Breast epithelium (tissue), 4 donors: ENCODE results near the gene HAPLN3. TPM values are rescaled to one million over a fixed set of nuclear protein-coding genes. Genes with fewer than 3 reads are reported as not detected.

Source experiments
- DNase-seq, 2 donors: peaks; one replicate each; pipeline ENCODE4 v3.0.0-alpha.2; 2019; ENCODE audit warnings: low spot score in 2 of 2
- H3K27ac ChIP-seq, 2 donors: fragments of 200-600 bp; sonication (generic) in 1 of 2; one replicate each; pipeline ENCODE4 v1.5.1; 2016 to 2019; ENCODE audit warnings: mild to moderate bottlenecking in 1 of 2
- H3K27me3 ChIP-seq, 2 donors: fragments of 200-600 bp; sonication (generic) in 1 of 2; one replicate each; pipeline versions ENCODE4 v1.5.1 to v1.6.0; 2017 to 2019; ENCODE audit warnings: control low read depth in 1 of 2, mild to moderate bottlenecking in 1 of 2
- H3K36me3 ChIP-seq: fragments of 200-600 bp; one replicate; pipeline ENCODE4 v1.5.1; 2019
- H3K4me1 ChIP-seq, 2 donors: fragments of 200-600 bp; sonication (generic); one replicate each; pipeline ENCODE4 v1.5.1; 2016 to 2019; ENCODE audit warnings: control low read depth in 1 of 2
- H3K4me3 ChIP-seq, 3 donors: fragments of 200-600 bp; sonication (generic); 1 replicate in 2 of 3; 2 replicates in 1 of 3; pipeline ENCODE4 v1.5.1; 2016 to 2019; ENCODE audit warnings: mild to moderate bottlenecking in 3 of 3, moderate library complexity in 2 of 3
- H3K9me3 ChIP-seq, 2 donors: fragments of 200-600 bp; sonication (generic) in 1 of 2; one replicate each; pipeline ENCODE4 v1.5.1; 2016 to 2019; ENCODE audit warnings: control low read depth in 1 of 2
- CTCF ChIP-seq, 3 donors: fragments of 450-650 bp; IDR thresholded peaks; one replicate each; pipeline ENCODE4 v1.5.1; 2016 to 2017; ENCODE audit warnings: antibody characterized with exemption in 3 of 3, mild to moderate bottlenecking in 3 of 3, moderate library complexity in 3 of 3
- POLR2A ChIP-seq: fragments of 450-650 bp; IDR thresholded peaks from one replicate; pipeline ENCODE4 v1.6.1; 2016; ENCODE audit warnings: antibody characterized with exemption, mild to moderate bottlenecking, moderate library complexity
- POLR2AphosphoS5 ChIP-seq, 3 donors: sonication (generic); formaldehyde crosslinking; IDR thresholded peaks; one replicate each; pipeline ENCODE4 v1.6.1; 2017; ENCODE audit warnings: antibody characterized with exemption in 3 of 3
- intact Hi-C: fragments of 100-400 bp; cut with DNase I; formaldehyde crosslinking; loops from one replicate; pipeline ENCODE4 v1.15.1; 2023; ENCODE audit warnings: low total_unique reads
- total RNA-seq, 3 donors: library from RNA; depleted of rRNA; stranded (reverse); fragments of >200 nt; gene quantifications; one replicate each; pipeline ENCODE4 v1.1.0, GENCODE V29; 2016

Gene HAPLN3
- total RNA-seq, 3 donors from 2014 or later, result 3.4 to 24.6 (median 11.1) TPM

DNA sequence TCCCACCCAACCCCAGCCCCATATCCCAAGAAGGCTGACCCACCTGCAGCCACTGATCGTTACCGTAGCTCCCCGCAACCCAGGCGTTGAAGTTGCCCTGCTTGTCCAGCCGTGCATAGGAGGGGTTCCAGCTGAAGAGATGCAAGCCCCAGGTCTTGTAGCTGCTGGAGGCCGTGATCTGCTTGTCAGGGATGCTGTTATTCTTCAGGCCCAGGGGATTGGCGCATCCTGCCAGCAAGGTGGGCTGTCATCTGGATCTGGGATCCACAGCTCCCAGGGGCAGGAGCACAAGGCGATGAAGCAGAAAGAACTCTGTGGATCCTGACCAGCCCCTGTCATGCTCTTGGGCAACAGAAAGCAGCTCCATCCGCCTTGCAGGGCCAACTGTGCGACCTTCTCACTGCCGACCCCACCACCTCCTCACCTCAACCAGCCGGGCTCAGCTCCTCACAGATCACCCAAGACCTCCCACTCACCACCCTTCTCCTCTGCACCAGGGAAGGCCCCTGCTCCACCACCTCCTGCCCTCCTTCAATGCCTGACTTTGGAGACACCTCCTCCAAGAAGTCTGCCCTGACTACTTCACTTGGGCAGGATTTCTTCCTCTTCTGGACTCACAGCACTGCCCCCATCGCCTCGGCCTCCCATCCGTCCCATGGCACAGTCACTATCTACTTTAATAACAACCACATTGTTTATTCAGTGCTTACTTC is 6.3 kb upstream of the HAPLN3 start:
- Histone ChIP-seq H3K4me1 (peaks cover 4 to 12% of the 10 kb centered on the region in 2 donors), H3K27ac (no peak overlapping the region), H3K4me3 (no peak overlapping the region), H3K9me3 (no peaks in the 10 kb centered on the region), H3K36me3 (no peaks in the 10 kb centered on the region), H3K27me3 (no peaks in the 10 kb centered on the region)
- DNase-seq, result no peak
- intact Hi-C loops, result loop anchor here (10.0 kb wide), 1 partner anchor 263 kb away; no protein-coding TSS in a partner anchor
- TF ChIP-seq CTCF (IDR thresholded peaks at IDR 0.05) (no peak), POLR2A (no peak), POLR2AphosphoS5 (IDR thresholded peaks at IDR 0.05) (no peak)

GRCh38 chr15:88900982-88901418 is 5.7 kb upstream of the HAPLN3 start:
- H3K9me3 ChIP-seq, result no peaks in the 10 kb centered on the region
- H3K4me1 ChIP-seq, result peaks cover 4 to 16% of the 10 kb centered on the region in 2 donors
- no peak overlapping the region for H3K27ac ChIP-seq
- H3K36me3 ChIP-seq, result no peaks in the 10 kb centered on the region
- H3K27me3 ChIP-seq, result no peaks in the 10 kb centered on the region
- DNase-seq, result no peak
- intact Hi-C loops, result loop anchor here (10.0 kb wide), 1 partner anchor 264 kb away; no protein-coding TSS in a partner anchor
- TF ChIP-seq POLR2A, result no peak
- TF ChIP-seq POLR2AphosphoS5 (IDR thresholded peaks at IDR 0.05), result no peak
- no peak for TF ChIP-seq CTCF (IDR thresholded peaks at IDR 0.05)
- H3K4me3 ChIP-seq, result no peak overlapping the region

DNA sequence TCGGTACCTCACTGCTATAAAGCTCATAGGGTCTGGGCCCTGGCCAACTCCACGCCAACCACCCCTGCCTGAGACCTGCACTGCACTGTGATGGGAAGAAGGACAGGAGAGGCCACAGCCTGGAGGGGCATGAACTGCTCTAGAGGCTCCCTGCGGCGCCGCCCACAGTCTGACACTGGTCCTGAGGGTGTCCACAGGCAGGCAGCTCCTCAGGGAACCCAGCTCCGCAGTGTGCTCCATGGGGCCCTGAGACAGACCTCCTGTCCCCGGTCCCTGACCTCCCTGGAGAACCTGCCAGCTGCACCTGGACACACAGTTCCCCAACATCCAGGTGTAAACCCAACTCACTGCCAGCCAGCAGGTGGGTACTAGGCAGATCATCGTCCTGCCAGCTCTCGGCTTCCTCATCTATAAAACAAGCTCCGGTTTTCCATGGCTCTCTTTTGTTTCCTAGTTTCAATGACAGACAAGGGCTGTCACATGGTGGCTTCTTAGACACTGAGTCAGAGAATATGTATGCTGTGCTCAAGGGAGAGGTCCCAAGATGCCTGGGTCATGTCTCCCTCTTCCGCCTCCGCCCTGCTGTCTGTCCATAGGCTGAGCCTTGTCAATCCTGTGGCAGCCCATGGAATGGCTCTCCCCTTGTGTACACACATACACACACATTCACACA is 5.1 kb upstream of the HAPLN3 start:
- Histone ChIP-seq H3K4me3 (no peak overlapping the region), H3K9me3 (no peaks in the 10 kb centered on the region), H3K4me1 (peaks cover 4 to 16% of the 10 kb centered on the region in 2 donors), H3K36me3 (no peaks in the 10 kb centered on the region), H3K27me3 (no peaks in the 10 kb centered on the region), H3K27ac (peak overlapping the region in 1 of 2 donors; percentile 48)
- no peak for TF ChIP-seq POLR2AphosphoS5 (IDR thresholded peaks at IDR 0.05)
- no peak for TF ChIP-seq POLR2A
- no peak for TF ChIP-seq CTCF (IDR thresholded peaks at IDR 0.05)
- intact Hi-C loops, result loop anchor here (10.0 kb wide), 1 partner anchor 264 kb away; no protein-coding TSS in a partner anchor
- DNase-seq, result no peak

DNA sequence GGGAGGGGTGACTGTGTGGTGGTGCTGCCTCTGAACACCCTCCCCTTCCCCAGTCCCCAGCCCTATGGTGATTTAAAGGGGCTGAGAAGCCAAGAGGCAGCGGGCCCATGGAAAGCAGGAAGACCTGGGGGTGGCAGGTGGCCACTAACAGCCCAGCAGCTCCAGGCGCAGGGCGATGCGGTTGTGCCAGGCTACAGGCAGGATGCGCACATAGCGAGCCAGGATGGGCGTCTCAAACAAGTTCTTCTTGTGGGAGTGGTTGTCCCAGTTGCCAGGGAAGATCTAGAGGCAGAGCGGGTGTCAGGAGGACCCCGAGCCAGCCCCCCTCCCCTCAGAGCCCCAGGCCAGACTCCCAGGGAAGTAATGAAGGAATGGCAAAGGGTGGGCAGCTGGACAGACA is 3.9 kb upstream of the HAPLN3 start:
- Histone ChIP-seq H3K27ac (peak overlapping the region; percentile 48 to 59), H3K36me3 (no peaks in the 10 kb centered on the region), H3K4me3 (no peak overlapping the region), H3K4me1 (peaks cover 4 to 16% of the 10 kb centered on the region in 2 donors), H3K27me3 (no peaks in the 10 kb centered on the region), H3K9me3 (no peaks in the 10 kb centered on the region)
- DNase-seq, result no peak
- intact Hi-C loops, result no loop called here
- no peak for TF ChIP-seq POLR2A
- TF ChIP-seq CTCF (IDR thresholded peaks at IDR 0.05), result no peak
- no peak for TF ChIP-seq POLR2AphosphoS5 (IDR thresholded peaks at IDR 0.05)

DNA sequence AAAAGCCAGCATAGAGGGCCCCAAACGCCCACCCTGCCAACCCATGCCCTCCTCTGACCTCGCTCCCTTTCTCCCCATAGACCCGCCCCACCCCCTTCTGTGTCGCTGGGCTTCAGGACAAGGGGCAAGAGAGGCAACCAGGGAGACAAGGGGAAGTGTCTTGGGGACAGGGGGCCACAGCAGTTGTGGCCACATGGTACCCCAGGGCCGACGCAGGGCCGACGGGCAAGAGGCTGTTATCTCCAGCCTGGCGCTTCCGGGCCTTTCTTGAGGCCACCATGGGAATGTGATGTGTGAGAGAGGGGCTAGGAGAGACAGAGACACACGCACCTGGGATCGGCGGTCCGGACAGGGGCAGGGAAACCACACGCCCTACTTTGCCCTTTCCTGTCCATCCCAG is 3.4 kb upstream of the HAPLN3 start:
- Histone ChIP-seq H3K4me1 (peaks cover 4 to 16% of the 10 kb centered on the region in 2 donors), H3K27ac (peak overlapping the region; percentile 48 to 59), H3K36me3 (no peaks in the 10 kb centered on the region), H3K9me3 (no peaks in the 10 kb centered on the region), H3K4me3 (no peak overlapping the region), H3K27me3 (no peaks in the 10 kb centered on the region)
- intact Hi-C loops, result no loop called here
- DNase-seq, result no peak
- TF ChIP-seq POLR2AphosphoS5 (IDR thresholded peaks at IDR 0.05), result no peak
- TF ChIP-seq POLR2A, result no peak
- TF ChIP-seq CTCF (IDR thresholded peaks at IDR 0.05), result no peak
